ENCODE measurements around the gene TSPOAP1. TPM values are rescaled to one million over a fixed set of nuclear protein-coding genes. Genes with fewer than 3 reads are reported as not detected.
A peak's percentile ranks its signal among the peaks of the same experiment; 100 is the strongest.

The TSPOAP1 gene
- total and polyA plus RNA-seq, 10 of the 15 experiments (the other 5 are each of a cell fraction or from before 2014, with no cell fraction given) = 0.58 to 16.4 (median 4.2) TPM; not detected in 1

DNA sequence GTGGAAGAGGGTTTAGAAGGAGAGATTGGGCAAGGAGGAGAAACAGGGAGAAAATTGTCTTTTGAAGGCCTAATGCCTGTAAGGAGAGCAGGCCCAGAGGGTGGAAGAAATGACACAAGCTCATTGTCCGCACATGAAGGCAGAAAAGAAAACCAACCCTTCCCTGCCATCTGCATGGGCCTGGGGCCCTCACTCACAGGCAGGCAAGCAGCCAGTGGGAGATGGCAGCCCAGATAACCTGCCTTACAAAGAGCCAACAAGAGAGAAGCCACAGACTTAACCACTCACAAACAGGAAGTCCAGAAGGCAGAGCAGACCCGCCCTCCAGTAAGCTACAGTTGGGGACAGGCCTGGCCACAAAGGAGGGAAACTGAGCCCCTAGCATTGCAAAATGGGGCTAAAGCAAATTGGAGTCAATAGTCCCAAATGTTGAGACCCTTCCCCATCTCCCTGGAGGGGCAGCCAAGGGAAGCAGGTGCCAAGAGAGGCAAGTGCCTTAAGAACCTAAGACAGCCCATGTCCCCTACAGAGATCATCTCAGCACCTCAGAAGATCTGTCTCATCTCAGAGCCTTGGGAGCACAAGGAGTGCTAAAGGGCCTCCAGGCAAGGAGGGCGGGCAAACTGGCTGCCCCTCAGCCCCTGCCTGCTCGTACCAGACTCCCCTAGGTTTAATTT is 7.3 kb upstream of the TSPOAP1 start:
- Histone ChIP-seq H3K4me2 (ENCODE audit: control insufficient read depth, insufficient read depth) (peak overlapping the region; percentile 99), H3K9ac (ENCODE audit: control insufficient read depth, insufficient read depth, low read length) (peak overlapping the region; percentile 100), H3K79me2 (ENCODE audit: control insufficient read depth, insufficient read depth, low read length) (peaks cover 96% of the 10 kb centered on the region), H3K4me1 (ENCODE audit: control insufficient read depth, insufficient read depth, low read length) (peaks cover 48% of the 10 kb centered on the region), H3K27ac (ENCODE audit: control insufficient read depth, insufficient read depth) (peak overlapping the region; percentile 100), H4K20me1 (ENCODE audit: control insufficient read depth, insufficient read depth) (no peaks in the 10 kb centered on the region; the same call in 1 of the 2 replicates), H3K9me3 (replicated peaks; ENCODE audit: control insufficient read depth, insufficient read depth, low read length) (no peaks in the 10 kb centered on the region; the same call in 2 of the 3 replicates), H3K27me3 (replicated peaks in 1 of 2; ENCODE audit: control insufficient read depth in 2 of 2, insufficient read depth in 2 of 2, low read length in 1 of 2) (no peaks in the 10 kb centered on the region), H2AFZ (ENCODE audit: control insufficient read depth, low read depth, low read length) (no peak overlapping the region), H3K4me3 (peak overlapping the region; percentile 83), H3K36me3 (ENCODE audit: control insufficient read depth in 2 of 2, insufficient read depth in 2 of 2, low read length in 1 of 2) (peaks cover 3 to 7% of the 10 kb centered on the region in 2 experiments; a peak in 3 of 4 replicates)
- no TSS peak for BruUV-seq (replicated peaks)
- peak; percentile 12 for ATAC-seq
- 0% methylated on average over 4 of the region's 4 CpGs for WGBS (ENCODE audit: insufficient coverage, insufficient replicate concordance, low lambda C conversion rate, missing lambda C conversion rate)
- intact Hi-C loops (cut with micrococcal nuclease; ENCODE audit: unreplicated experiment) (loop anchor here (5.0 kb wide), 1 partner anchor 434 kb away; no protein-coding TSS in a partner anchor), in situ Hi-C loops (cut with MboI) (loop anchor here (10.0 kb wide), 1 partner anchor 1499 kb away; no protein-coding TSS in a partner anchor)
- peak; percentile 57 for FAIRE-seq
- ChIA-PET POLR2A (interaction anchor here (0.5 to 18.5 kb wide), 7 partner anchors 8 to 336 kb away, joined by 3 to 373 read pairs (median 61); partner anchors contain the start of genes RNF43, SUPT4H1 and TSPOAP1), RAD21 (ENCODE audit: unreplicated experiment) (interaction anchor here (1.1 to 18.1 kb wide), 9 partner anchors 8 to 92 kb away, joined by 4 to 323 read pairs (median 11); partner anchors contain the start of genes RNF43 and SUPT4H1), CTCF (interaction anchor here (2.9 to 4.3 kb wide), 4 partner anchors 10 to 79 kb away, joined by 18 to 53 read pairs (median 27); partner anchors contain the start of genes RNF43 and SUPT4H1), SMC1A (ENCODE audit: uncharacterized antibody, unreplicated experiment) (interaction anchor here (2.4 to 10.3 kb wide), 6 partner anchors 8 to 79 kb away, joined by 9 to 195 read pairs (median 30); partner anchors contain the start of genes RNF43, SUPT4H1 and TSPOAP1)
- peak; percentile 76 for DNase-seq (ENCODE audit: low read depth, low spot score)
- TF ChIP-seq EP300 (IDR thresholded peaks at IDR 0.05; ENCODE audit: borderline replicate concordance in 1 of 2, control insufficient read depth in 1 of 2, low read depth in 2 of 2, low read length in 2 of 2) (0 out of 4 replicates have a peak, but pooled peaks of 1 of the 2 experiments have one; percentile 45), ZNF384 (IDR thresholded peaks at IDR 0.05; ENCODE audit: borderline replicate concordance, low read depth, low read length) (no peak), BHLHE40 (IDR thresholded peaks at IDR 0.05; ENCODE audit: borderline replicate concordance in 1 of 2, low read depth in 2 of 2, low read length in 1 of 2) (no peak), DPF2 (IDR thresholded peaks at IDR 0.05) (no peak), CREB1 (IDR thresholded peaks at IDR 0.05; ENCODE audit: low read depth) (no peak), HDAC2 (IDR thresholded peaks at IDR 0.05) (no peak), YY1 (IDR thresholded peaks at IDR 0.05; ENCODE audit: low read depth, low read length) (0 out of 2 replicates have a peak, but pooled peaks have one; percentile 17), SREBF2 (IDR thresholded peaks at IDR 0.05; ENCODE audit: low read length) (no peak), HDGF (IDR thresholded peaks at IDR 0.05) (0 out of 2 replicates have a peak, but pooled peaks have one; percentile 20), STAT3 (IDR thresholded peaks at IDR 0.05; ENCODE audit: low read depth, low read length) (no peak), PAX8 (IDR thresholded peaks at IDR 0.05) (no peak), TCF12 (IDR thresholded peaks at IDR 0.05; ENCODE audit: low read depth, low read length) (no peak), CBFB (IDR thresholded peaks at IDR 0.05; ENCODE audit: low read depth) (peak; percentile 90), TBL1XR1 (IDR thresholded peaks at IDR 0.05; ENCODE audit: low read depth, low read length) (0 out of 2 replicates have a peak, but pooled peaks have one; percentile 1), GATAD2B (conservative IDR thresholded peaks at IDR 0.05; ENCODE audit: low read depth) (0 out of 2 replicates have a peak, but pooled peaks have one; percentile 17), SRF (IDR thresholded peaks at IDR 0.05; ENCODE audit: low read depth in 2 of 2, low read length in 2 of 2) (no peak), JUND (IDR thresholded peaks at IDR 0.05; ENCODE audit: low read depth, low read length) (no peak), SMAD5 (IDR thresholded peaks at IDR 0.05; ENCODE audit: low read depth) (peak; percentile 88; the same call in 1 of the 2 replicates), ZNF207 (IDR thresholded peaks at IDR 0.05; ENCODE audit: borderline replicate concordance) (no peak), ZNF274 (IDR thresholded peaks at IDR 0.05; ENCODE audit: insufficient read depth, insufficient read length) (no peak), PML (IDR thresholded peaks at IDR 0.05; ENCODE audit: low read length) (no peak), IKZF1 (conservative IDR thresholded peaks at IDR 0.05) (no peak; the same call in 1 of the 2 replicates)
- TF ChIP-seq, protein P1, sequence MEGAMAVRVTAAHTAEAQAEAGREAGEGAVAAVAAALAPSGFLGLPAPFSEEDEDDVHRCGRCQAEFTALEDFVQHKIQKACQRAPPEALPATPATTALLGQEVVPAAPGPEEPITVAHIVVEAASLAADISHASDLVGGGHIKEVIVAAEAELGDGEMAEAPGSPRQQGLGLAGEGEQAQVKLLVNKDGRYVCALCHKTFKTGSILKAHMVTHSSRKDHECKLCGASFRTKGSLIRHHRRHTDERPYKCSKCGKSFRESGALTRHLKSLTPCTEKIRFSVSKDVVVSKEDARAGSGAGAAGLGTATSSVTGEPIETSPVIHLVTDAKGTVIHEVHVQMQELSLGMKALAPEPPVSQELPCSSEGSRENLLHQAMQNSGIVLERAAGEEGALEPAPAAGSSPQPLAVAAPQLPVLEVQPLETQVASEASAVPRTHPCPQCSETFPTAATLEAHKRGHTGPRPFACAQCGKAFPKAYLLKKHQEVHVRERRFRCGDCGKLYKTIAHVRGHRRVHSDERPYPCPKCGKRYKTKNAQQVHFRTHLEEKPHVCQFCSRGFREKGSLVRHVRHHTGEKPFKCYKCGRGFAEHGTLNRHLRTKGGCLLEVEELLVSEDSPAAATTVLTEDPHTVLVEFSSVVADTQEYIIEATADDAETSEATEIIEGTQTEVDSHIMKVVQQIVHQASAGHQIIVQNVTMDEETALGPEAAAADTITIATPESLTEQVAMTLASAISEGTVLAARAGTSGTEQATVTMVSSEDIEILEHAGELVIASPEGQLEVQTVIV (IDR thresholded peaks at IDR 0.05; ENCODE audit: borderline replicate concordance, partially characterized antibody) = peak; percentile 27

Data from GM12878 (cell line).